Activated CD8-positive, alpha-beta memory T cell treated with anti-CD3 and anti-CD28 coated beads for 48 hours (primary cell): ENCODE results near the gene NARF.
A peak's percentile ranks its signal among the peaks of the same experiment; 100 is the strongest.
"Not testable (repeated sequence)": the region's sequence is repeated elsewhere in the genome, so short reads cannot be mapped to it uniquely, and the experiment has no call there.

Experiments
- DNase-seq, 3 experiments: peaks; one replicate each; pipeline ENCODE4 v3.0.0-alpha.2; 2020; ENCODE audit warnings: low read depth in 2 of 3, low spot score in 2 of 3

Gene NARF

DNA sequence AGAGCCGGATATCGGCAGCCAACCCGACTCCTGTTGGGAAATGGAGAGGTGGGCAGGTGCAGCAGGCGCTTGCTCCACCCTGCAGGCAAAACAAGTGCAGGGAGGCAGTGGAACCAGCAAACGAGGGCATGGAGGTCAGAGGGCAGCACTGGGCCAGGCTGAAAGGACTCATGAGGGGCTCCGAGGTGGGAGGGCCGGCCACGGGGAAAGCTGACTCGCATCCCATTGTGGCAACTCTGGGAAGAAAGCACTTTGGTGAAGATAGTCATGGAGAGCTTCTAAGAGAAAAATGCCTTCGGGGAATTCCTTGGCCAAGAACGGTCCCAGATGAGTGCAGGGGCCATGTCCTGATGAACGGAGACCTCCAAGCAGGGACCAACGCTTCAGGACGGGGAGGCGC lies 12.4 kb upstream of the NARF start:
- no peak for DNase-seq

DNA sequence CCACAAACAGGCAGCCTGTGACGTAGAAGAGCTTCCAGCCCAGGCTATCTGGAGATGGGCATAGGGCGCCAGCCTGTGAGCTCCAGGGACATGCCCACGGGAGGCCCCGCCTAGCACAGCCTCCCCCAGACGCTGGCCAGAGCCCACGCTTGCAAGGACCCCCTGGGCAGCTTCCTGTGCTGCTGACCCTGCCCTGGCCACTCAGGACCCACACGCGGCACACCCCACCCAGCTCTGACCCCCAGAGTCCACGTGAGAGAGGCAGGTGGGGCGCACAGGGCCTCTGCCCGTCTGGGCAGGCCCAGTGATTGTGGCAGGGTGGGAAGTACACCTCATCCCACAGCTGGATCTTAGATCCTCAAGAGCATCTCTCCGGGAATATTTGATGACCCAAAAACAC lies 11.9 kb upstream of the NARF start:
- no peak for DNase-seq

DNA sequence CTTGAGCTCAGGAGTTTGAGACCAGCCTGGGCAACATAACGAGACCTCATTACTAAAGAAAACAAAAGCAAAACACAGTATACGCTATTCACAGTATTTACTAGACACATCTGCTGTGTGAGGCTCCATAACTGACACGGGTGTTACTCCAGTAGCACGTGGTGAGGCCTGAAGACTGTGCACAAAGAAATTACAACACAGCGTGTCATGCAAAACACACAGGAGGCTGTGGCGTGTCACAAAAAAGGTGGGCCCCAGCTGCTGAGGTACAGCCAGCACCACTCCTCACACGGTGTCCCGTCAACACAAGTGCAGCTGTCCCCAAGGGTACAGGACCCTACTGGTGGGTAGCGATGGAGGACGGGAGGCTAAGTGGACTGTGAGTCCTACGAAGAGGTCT lies 10.7 kb upstream of the NARF start:
- DNase-seq, result no peak

DNA sequence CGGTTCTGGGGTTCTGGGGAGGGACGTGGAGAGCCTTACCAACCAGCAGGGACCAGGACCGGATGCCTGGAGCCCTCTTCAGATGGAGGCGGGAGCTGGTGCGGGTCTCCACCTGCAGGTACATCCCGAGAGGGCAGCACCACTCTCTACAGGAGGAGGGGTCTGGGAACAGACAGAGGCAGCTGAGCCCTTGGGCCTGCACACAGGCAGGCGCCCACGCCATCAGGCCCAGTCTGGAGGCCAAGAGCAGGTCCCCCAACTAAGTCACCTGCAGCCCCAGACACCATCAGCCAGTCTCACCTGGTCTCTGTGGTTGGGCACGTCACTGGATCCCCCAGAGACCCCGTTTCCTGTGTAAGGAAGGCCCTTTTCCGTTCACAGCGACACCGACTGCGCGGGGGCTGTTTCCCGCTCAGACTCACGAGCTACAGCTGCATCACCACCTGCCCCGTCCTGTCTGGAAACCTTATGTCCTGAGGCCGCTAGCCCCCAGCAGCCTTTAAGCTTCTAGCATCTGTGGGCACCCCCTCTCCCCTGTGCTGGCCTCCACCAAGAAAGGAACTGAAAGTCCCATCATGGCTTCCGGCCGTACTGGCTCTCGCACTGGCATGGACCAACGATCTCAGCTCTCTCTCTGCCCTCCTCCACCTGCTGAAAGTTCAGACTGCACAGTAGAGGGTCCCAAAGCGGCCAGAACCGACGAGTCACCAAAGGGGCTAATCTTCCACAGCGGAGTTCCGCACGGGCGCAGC lies 9.2 kb upstream of the NARF start:
- DNase-seq, result peak; percentile 31 to 54 (median 37)

DNA sequence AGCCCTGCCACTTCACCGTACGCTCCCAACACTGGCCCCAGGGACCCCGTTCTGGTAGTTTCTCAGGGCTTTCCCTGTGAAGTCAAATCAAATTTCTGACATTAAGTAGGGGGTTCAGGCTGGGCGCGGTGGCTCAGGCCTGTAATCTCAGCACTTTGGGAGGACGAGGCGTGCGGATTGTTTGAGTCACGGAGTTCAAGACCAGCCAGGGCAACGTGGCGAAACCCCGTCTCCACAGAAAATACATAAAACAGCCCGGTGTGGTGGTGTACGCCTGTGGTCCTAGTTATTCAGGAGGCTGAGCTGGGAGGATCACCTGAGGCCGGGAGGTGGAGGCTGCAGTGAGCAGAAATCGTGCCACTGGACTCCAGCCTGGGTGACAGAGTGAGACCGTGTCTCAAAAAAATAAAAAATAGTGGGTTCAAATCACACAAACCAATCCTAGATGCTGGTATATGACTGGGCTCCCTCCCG lies 8.6 kb upstream of the NARF start:
- peak in 2 of 3 experiments; percentile 26 to 27 for DNase-seq

DNA sequence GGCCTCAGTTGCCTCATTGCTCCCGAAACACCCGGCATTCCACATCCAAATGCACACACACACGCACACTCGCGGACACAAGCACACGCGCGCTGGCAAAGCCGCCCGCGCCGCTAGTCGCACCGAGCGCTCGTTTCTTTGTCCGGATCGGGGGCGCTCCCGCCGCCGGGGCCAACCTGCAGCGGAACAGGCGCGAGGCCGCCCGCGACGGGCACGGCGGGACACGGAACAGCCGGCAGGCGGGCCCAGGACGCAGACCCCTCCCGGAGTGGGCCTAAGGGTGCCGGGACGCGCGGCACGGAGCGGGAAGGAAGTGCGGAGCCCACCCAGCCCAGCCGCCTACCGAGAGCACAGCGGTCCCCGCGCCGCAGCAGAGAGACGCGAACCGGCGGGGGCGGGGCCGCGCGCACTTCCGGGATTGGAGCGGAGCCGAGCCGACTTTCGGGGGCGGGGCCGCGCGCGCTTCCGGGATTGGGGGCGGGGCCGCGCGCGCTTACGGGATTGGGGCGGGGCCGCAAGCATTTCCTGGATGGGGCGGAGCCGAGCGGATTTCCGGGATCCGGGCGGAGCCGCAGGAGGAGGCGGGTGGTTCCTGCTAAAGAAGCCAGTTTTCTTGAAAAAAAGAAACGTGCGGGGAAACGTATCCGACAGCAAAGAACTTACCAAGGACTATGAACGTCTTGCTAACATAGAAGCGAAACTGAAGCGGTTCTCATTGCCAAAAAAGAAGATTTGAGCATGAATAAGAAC lies 8.0 kb upstream of the NARF start, which contains the start of gene CYBC1:
CYBC1 (minus strand) TSS at position 396 of the 750 bp plus-strand sequence. CDS start 1,498 bp downstream, outside the sequence.
- peak; percentile 89 to 96 (median 94) for DNase-seq

DNA sequence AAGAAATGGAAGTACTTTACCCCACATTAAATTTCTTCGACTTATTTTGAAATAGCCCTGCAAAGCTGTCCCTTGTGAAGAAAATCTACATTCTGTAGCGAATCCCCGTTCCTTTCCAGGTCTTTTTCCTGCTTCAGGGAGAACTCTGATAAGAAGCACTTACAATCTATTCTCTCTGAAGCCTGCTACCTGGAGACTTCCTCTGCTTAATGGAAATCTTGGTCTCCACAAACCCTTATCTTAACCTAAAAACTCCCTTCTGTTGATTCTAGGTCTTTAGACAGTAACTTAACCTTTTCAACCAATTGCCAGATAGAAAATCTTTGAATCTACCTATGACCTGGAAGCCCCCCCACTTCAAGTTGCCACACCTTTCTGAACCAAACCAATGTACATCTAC lies 6.4 kb upstream of the NARF start:
- DNase-seq, result no peak

DNA sequence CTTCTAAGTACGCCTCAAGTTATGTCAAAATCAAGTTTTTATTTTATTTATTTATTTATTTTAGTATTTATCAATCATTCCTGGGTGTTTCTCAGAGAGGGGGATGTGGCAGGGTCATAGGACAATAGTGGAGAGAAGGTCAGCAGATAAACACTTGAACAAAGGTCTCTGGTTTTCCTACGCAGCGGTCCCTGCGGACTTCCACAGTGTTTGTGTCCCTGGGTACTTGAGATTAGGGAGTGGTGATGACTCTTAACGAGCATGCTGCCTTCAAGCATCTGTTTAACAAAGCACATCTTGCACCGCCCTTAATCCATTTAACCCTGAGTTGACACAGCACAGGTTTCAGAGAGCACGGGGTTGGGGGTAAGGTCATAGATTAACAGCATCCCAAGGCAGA lies 5.4 kb upstream of the NARF start:
- DNase-seq, result not testable (repeated sequence)

DNA sequence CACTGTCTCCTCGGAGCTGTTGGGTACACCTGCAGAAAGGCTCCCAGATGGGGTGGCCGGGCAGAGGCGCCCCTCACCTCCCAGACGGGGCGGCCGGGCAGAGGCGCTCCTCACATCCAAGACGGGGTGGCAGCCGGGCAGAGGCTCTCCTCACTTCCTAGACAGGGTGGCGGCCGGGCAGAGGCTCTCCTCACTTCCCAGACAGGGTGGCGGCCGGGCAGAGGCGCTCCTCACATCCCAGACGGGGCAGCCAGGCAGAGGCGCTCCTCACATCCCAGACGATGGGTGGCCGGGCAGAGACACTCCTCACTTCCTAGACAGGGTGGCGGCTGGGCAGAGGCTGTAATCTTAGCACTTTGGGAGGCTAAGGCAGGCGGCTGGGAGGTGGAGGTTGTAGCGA lies 4.8 kb upstream of the NARF start:
- not testable (repeated sequence) for DNase-seq

DNA sequence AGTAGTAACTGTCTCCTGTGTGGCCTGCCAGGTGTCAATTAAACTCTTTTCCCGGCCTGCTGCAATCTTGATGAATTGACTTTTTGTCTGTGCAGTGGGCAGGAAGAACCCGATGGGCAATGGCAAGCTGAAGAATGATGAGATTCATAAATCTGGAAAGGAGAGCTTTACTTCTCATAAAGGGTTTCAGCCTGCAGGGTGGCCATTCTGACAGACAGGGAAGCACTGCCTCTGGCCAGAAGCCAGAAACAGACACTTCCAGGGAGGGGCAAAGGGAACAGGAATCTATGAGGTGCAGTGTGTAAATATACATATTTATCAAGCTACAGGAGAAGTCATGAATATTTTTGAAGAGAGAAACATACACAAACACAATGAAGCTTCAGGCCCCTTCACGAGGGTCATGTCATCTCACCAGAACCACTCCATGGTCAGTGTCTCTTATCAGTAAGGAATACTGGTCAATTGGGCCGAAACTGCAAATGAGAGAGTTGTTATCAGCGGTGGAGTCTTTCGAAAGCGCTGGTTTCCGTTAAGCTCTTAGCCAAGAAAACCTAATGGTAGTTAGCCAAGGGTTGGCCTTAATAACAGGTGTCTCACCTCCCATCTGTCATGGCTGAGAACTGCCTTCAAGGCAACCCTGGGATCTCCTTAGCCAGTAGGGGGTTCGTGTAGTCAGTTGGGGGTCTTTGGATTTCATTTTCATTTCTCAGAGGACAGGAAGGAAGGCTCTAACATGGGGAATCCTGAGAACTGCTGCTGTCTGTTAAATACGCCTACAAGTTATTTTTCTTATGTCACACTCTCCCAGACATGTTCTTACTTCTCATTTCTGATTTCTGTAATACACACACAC lies 1.2 kb upstream of the NARF start:
- DNase-seq, result no peak

DNA sequence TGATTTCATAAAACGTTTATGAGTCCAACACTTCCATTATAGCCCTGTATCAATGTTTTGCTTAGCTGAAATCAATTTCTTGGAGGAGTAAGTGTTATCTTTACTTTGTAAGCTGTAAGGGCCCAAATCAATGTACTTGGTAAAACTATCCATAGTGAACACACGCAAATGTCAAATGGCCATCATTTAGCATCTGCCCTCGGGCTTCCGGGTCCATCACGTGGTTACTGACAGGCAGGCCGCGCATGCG lies 687 bp upstream of the NARF start:
- no peak for DNase-seq

DNA sequence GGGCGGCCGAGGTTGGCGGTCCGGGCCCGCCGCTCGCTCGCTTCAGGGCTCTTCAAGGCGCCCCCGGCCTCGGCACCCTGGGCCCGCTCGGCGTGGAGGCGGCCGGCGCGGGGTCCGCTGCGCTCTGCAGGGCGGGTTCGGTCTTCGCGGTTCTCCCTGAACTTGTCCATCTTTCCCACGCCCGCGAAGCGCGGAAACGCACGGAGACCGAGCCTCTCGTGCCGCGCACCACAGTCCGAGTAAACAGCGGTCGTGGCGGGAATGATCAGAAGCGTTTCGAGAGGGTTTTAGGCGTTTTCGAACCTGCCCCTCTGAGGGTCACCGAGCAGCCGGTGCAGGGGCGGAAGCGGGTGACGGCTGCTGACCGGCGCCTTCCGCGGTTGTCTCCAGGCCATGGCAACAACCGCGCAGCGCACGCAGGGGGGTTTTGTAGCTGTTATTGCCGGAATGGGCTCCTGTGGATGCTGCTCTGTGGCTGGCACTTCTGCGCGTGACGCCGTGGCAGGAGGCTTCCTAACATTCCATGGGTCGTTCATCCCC lies 414 bp downstream of the NARF start:
- peak in 1 of 3 experiments; percentile 23 for DNase-seq

DNA sequence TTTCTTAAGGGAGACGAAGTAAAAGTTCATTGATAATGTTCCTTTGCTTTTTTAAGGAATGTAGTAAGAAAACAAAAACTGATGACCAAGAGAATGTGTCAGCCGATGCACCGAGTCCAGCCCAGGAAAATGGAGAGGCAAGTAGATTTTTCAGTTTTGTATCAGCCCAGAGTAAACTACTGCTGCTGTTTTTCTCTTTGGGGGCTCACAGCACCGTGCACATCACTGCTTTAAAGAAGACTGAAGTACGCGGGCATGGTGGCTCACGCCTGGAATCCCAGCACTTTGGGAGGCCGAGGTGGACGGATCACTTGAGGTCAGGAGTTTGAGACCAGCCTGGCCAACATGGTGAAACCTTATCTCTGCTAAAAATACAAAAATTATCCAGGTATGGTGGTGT lies 1.4 kb downstream of the NARF start:
- not testable (repeated sequence) for DNase-seq

DNA sequence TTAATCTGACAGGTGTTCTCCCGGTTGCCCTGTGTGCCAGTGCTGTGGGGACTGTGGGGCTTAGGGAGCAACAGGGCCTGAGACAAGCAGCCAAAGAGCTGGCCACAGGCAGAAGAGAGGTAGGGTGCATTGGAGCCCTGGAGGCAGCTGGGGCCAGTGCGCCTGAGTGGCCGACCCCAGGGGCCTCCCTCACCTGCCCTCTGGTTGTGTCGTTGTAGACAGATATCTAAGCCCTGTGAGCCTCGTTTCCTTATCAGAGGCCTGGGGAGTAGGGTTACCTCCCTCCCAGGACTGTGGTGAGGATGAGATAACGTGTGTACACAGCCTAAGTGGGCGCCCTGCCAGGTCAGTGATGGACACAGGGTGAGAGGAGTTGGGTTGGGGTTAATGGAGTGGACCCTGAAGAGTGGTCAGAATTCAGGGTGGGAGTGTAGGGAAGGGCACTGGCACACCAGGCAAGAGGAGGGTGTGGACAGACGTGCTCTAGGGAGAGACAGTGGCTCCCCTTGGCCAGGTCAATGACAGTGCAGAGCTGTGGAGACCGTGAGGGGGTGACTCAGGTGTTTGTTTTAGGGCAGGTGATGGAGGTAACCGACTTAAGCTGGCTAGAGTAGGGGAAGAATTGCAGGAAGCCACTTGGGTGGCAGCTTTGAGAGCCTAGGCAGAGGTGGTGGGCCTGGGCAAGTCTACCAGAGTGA lies 3.4 kb downstream of the NARF start:
- DNase-seq, result no peak

DNA sequence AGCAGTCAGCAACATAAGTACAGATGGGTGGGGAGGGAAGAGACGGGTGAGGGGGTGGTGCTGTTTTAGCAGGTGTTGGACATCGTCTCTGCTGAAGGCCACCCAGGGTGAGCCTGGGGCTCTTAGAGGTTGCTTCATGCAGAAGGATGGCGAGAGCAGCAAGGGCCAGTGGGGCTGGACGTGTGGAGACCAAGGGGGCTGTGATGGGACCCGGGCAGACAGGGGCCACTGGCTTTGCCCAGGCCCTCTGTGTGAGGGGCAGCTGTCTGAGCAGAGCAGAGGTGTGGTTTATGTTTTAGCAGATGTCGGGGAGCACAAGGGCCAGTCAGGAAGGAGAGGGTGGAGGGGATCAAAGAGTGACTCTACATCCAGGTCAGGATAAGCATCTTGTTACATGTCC lies 4.8 kb downstream of the NARF start:
- DNase-seq, result no peak

DNA sequence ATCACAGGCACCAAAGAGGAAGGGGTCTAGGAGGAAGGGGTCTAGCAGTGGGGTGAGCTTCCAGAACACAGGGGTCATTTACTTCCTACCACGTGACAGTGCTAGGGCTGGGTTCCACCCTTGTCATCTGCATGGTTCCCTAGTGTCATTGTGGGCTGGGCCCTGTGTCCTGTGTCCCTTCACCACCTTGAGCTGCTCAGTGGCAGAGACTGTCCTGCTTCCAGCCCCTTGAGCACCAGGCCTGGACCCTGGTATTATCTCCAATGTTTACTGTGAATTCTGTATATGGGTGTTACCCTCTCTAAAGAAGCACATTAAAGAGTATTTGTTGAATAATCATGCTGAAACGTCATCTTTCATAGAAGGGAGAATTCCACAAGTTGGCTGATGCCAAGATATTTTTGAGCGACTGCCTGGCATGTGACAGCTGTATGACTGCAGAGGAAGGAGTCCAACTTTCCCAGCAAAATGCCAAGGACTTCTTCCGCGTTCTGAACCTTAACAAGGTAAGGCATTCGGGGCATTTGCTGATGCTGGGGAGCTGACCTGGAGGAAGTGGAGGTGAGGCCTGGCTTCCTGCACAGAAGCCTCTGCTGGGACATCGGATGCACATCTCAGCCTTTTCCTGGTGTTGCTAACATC lies 5.5 kb downstream of the NARF start:
- DNase-seq, result no peak

DNA sequence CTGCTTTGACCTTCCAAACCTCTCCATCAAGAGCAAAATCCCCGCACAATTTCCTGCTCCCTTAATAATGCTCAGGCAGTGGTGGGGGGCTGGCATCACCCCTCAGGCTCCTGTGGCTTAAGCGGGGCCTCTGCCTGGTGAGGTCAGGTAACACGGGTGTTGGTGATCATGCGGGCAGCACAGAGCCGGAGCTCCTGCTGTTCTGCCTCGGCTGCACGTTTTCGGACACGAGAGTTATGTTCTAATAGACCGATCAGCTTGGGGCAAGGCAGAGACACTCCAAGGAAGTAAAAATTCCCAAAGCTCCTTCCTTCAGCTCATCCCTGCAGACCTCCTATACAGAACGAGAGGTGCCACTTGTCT lies 6.0 kb downstream of the NARF start:
- DNase-seq, result no peak

DNA sequence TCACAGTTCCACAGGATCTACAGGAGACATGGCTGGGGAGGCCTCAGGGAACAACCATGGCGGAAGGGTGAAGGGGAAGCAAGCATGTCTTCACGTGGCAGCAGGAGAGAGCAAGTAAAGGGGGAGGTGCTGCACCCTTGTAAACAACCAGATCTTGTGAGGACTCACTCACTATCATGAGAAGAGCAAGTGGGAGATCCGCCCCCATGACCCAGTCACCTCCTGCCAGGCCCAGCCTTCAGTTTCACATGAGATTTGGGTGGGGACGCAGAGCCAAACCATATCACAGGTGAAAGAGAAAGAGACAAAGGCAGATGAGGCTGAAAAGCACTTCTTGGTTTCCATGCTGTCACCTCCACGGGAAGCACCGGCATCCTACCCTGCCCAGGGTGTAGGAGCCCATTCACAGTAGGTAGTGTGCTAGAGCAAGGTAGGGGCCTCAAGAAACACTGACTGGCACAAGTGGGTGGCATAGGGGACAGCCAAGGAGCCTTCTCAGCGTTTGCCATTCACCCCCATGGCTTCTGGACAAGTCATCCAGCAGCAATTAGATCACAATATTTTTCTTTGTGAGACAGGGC lies 6.6 kb downstream of the NARF start:
- no peak for DNase-seq

DNA sequence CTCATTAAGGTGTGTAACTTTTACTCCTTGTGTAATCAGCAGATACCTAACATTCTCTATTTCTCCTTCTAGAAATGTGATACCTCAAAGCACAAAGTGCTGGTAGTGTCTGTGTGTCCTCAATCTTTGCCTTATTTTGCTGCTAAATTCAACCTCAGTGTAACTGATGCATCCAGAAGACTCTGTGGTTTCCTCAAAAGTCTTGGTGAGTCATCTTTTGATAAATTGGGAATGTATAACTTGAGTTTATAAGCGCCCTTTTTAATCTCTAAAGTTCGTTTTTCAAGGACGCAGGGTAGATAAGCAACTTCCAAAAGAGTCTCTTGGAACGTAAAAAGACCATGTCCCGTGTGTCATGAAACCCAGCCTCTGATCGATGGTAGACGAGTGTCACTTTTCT lies 10.2 kb downstream of the NARF start:
- no peak for DNase-seq

DNA sequence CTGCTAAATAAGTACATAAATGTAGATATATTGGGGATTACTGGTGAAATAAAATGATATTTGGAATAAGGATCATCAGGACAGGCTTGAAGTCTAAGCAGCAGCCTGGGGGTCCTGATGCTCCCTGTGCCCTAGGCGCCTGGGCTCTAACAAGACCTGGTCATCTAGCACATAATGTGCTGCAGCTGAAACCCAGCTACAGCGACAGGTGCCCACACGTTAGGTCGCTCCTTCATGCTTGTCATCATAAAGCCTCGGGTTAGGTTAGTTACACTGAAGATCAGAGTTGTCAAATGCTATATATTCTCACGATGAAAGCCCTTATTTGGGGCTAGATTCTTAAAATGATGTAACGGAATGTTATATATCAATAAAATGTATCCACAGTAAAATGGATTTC lies 11.5 kb downstream of the NARF start:
- no peak for DNase-seq
